Activated CD4-positive, alpha-beta T cell treated with anti-CD3 and anti-CD28 coated beads, Interleukin-2, amount 50 U/mL, for 48 hours (primary cell): ENCODE data around the gene ARHGEF17.

Experiments
- DNase-seq, 2 experiments: peaks; one replicate each; pipeline ENCODE4 v3.0.0-alpha.2; 2020

Gene ARHGEF17

DNA sequence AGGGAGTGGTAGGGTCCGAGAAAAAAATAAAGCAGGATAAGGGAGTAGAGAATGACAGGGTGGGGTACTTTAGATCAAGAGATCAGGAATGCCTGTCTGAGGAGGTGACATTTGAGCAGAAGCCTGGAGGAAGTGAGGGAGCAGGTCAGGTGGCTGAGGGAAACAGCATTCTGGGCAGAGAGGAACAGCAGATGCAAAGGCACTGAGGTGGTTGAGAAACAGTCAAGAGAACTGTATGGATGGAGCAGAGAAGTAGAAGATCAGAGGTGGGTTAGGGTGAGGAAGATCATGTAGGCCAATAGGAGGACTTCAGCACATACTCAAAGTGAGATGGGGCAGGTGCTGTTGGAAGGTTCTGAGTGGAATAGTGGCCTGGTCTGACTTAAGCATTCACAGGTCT is 8.3 kb downstream of the ARHGEF17 start:
- DNase-seq, result no peak

DNA sequence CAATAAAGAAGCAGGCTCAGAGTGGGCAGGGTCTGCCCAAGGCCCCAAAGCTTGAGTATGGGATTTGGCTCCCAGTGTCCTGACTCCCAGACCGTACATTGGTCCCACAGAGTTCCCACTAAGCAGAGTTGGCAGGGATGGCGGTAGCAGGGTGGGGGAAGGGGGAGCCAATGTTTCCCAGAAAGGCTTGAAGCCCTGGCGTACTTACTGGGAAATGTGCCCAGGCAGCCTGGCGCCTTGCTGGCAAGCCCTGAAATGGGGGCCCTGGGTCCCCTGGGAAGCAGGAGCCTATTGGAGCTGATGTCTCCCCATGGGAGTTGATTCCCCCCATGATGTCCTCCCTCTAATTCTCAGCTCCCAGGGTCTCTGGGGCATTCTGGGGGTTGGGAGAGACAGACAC is 9.3 kb downstream of the ARHGEF17 start:
- DNase-seq, result no peak

DNA sequence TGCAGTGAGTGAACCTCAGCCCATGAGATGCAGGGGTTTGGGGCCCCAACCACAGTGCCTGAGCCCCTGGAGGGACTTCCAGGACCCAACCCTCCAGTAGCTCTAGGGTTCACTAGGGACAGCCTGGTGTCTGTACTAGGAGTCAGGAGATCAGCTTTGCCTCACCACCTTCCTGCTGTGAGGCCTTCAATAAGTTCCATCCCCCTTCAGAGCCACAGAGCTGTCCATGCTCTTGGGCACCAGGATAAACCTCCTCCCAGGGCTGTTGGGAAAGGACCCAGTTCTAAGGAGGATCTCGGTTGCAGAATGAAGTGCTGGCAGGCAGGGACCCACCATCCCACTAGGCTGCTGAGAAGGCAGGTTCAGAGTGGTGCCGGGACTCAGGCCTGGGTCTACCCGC is 9.7 kb downstream of the ARHGEF17 start:
- no peak for DNase-seq

GRCh38 chr11:73318501-73319011 is 10.5 kb downstream of the ARHGEF17 start:
- no peak for DNase-seq

DNA sequence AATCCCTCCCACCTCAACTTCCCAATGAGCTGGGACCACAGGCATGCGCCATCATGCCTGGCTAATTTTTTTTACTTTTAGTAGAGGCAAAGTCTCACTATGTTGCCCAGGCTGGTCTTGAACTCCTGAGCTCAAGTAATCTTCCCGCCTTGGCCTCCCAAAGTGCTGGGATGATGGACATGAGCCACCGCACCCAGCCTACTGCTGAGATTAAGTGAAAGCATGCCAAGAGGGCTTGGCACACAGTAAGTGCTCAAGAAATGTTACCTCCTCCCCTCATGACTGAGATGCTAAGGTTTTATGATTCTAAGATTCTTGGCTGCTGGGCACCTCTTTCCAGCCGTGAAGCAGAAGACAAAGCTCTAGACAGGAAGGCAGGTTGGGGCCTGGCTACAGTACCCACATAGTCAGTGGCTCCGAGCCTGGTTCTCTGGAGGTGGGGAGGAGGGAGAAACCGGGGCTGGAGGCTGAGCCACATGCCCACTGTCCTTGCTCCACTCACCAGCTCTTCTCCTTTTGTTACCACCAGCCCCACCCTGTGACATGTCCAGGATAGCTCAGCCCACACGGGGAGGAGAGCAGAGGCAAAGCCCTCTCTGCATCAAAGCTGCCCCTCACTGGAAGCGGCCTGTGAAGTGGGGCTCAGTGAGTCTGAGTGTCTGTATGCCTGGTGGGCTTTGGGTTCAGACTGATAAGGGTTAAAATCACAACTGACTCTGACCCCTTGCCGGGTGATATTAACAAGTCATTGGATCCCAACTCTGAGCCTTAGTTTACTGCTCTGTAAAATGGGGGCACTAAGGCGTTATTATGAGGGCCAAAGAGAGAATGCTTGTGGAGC is 12.9 kb downstream of the ARHGEF17 start:
- DNase-seq, result no peak

DNA sequence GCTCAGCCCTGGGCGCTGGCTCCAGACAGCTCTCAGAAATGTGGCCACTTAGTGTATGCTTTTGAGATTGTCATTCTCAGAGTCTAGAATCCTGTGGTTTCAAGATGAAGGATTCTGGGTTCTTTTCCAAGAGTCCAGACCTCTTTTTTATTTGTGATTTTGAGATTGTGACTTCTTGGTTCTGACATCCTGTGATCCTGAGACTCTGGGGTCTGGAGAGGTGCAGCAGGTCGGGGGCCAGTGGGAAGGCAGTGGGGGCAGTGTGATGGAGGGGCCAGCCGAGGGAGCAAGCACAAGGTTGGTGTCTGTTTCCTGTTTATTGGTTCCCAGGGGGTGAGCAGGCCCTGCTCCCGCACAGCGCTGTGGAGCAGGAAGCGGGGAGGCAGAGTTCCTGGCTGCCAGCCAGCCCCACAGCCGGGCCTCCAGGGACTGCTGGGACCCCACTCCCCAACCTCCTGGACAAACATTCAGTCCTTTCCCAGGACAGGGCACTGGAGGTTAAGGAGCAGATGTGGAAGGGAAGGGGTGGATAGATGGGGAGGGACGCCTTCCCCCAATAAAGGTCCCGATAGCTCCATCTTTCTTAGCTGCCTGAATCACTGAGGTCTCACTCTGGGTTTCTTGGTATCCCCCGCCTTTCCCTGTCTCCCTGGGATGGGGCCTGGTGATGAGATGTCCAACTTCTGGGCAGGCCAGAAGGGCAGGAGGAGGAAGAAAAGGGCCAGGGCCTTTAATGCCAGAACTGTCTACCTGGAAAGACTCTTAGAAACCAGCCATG is 13.7 kb downstream of the ARHGEF17 start:
- no peak for DNase-seq

DNA sequence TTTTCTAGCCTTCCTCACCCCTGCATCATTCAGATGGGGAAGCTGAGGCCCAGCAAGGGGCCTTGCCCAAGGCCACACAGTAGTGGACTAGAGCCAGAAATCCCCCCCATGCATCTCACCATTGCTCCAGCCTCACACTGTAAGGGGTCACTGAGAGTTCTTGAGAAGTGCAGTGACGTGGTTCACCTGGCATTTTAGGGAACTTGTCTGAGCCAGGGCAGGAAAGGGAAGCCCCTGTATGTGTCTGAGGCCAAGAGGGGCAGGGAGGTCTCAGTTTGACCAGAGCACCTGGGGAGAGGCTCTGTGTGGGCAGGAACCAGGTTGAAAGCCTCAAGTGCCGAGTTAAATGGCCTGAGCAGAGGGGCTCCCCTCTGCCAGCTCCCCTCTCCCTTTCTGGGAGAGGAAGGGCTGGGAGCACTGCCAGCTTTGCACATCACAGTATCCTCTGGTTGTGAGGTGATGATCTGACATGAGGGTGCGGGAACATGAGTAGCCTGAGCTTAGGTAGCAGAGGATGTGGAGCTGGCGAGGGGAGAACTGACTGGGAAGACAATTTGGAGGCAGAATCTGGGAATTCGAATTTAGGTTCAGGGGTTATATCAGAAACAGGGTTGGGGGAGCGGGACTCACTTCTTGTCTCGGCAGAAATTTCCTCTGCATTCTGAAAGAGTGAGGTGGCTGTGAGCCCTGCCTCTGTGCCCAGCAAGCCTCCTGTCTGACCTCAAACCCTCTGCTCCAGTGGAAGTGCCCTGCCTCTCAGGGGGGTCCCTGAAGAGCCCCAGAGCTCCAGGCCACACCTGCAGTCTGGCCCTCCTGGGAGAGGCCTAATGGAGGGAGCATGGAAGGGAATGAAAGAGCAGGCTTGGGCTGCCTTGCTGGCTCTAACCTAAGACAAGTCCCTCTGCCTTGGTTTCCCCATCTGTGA is 14.6 kb downstream of the ARHGEF17 start:
- DNase-seq, result no peak

- no peak for DNase-seq
These were observed 15.4 kb downstream of the ARHGEF17 start for GRCh38 chr11:73323464-73323863.

- DNase-seq, result no peak
These were observed 16.0 kb downstream of the ARHGEF17 start for GRCh38 chr11:73324116-73324515.

DNA sequence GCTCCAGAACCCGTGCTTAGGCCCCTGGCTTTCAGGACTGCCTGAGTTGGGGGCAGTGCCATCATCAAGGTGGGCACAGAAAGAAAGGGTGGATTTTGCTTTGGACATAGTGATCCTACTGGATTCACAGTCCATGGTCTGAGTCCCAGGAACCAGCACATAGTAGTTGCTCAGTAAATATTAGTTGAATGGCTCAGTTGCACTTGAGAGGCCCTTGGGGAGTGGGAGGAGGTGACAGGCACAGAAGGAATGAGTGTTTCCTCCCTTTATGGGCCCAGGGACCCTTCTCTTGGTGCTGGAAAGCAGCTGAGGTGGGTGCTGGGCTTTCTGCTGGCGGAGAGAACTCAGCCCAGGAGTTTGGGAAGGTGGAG is 16.6 kb downstream of the ARHGEF17 start:
- no peak for DNase-seq

DNA sequence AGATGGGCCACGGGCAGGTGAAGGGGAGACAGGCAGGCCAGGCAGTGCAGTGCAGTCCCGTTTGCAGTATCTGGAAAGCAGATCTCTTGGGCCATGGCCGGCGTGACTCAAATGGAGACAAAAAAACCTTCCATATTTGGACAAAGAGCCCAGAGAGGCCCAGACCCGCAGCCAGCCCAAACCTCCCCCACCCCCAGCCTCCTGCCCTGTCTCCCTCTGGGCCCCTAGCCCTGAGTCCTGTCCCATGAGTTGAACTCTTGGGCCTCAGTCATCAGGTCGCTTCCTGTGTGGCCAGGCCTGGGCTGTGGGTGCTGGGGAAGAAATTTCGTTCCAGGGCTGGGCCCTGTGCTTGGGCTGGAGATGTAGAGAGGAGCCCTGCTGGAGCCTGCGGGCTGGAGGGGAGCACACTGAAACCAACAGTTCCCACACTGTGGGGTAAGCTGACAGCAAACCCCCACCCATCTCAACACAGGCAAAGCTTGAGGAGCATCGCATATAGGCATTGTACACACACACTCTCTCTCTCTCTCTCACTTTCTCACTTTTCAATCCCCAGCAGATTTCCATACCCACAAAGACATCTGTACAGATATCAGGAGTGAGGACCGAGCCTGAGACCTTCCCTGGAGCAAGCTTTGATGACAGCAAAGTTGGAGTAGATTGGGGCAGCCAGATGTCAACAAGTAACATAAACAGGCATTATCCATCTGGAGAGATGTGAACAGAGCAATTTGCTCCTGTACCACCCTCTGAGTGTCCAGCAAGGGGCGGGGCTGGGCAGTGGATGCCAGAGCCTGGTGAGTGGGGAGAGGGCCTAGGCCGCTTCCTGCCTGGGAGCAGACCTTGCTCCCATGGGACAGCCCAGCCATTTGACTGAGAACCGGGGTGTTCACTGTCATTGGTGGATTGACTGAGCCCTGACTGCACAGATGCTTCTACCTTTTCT is 17.2 kb downstream of the ARHGEF17 start:
- no peak for DNase-seq

- DNase-seq, result no peak
These were observed 19.1 kb downstream of the ARHGEF17 start for GRCh38 chr11:73326929-73327811.

DNA sequence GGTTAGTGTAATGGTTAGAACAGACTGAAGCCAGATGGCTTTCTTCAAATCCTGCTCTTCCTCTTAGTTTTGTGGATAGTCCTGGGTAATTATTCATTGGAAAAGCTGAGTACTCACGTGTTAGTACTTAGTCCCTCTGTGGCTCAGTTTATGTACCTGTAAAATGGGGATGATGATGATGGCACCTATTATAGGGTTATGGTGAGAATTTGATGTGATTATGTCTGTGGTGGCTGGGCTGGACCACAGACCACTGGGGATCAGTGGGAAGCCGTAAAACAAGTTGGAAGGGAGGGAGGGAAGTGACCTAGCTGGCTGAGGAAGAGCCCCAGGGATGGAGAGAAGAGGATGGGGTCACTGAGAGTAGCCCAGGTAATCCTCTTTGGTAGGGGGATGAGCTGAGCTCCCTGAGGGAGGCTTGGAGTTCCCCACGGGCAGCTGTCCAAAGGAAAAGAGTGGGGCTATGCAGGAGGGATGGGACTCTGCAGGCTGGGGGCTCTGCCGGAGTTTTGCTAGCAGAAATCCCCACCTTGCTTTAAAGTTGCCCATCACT is 19.8 kb downstream of the ARHGEF17 start:
- DNase-seq, result no peak

- DNase-seq, result no peak
These were observed 22.6 kb downstream of the ARHGEF17 start for GRCh38 chr11:73330569-73331093.

- DNase-seq, result no peak
These were observed 23.3 kb downstream of the ARHGEF17 start for GRCh38 chr11:73331138-73331916.

DNA sequence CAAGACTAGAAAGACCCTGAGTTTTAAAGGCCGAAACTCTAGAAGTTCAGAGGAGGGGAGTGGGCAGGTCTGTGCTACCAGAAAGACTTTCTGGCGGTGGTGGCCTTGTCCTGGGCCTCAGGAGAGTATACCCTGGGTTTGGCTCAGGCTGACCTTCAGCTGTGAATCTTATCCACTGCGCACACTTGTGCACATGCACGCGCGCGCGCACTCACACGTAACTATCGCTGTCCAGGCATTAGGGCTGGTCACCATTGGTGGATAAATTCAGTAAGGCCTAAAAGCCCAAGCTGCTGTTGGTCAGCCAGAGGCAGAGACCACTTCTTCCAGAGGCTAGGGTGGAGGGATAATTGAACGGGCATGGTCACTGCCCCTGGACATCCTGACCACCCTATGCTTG is 25.1 kb downstream of the ARHGEF17 start:
- DNase-seq, result no peak

GRCh38 chr11:73333640-73334383 is 25.7 kb downstream of the ARHGEF17 start:
- no peak for DNase-seq

DNA sequence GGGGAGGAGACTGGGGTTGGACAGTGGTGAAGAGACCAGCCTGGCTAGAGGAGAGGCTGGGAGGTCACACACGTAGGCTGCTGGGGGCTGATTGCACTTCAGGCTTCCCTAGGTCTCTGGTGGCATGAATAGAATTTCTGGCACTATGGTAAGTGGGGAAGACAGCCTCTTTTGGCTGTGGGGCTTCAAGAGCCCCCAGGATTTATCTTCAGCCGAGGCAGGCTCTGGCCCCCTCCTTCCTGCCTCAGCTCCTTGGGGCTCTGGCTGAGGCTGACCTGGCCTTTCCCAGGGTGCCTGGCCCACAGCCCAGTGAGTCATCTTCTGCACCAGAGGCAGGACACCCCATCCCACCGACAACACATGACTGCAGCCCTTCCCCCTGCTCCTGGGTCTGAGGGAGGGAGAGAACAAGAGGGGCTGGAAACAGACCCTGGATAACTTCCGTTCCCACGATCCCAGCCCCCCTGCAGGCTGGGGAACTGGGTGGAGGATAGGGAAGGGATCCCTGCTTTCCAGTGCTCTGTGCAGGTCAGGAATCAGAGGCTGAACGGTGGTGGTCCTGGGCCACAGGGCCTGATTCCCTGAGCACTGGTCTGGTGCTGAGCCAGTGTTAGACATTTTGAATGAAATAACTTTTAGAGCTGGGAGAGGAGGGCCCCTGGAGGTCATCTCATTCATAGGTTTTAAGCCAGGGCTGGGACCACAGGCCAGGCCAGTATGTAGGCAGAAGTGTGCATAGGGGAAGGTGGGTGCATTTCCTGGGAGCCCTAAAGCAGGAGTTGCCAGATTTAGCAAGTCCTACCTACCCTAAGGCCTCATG is 26.5 kb downstream of the ARHGEF17 start:
- DNase-seq, result no peak
